Measurements from ENCODE around the gene MPDZ.

The MPDZ gene

GRCh38 chr9:13171261-13171660 is 108.2 kb downstream of the MPDZ start:
- TF ChIP-seq, protein P1, sequence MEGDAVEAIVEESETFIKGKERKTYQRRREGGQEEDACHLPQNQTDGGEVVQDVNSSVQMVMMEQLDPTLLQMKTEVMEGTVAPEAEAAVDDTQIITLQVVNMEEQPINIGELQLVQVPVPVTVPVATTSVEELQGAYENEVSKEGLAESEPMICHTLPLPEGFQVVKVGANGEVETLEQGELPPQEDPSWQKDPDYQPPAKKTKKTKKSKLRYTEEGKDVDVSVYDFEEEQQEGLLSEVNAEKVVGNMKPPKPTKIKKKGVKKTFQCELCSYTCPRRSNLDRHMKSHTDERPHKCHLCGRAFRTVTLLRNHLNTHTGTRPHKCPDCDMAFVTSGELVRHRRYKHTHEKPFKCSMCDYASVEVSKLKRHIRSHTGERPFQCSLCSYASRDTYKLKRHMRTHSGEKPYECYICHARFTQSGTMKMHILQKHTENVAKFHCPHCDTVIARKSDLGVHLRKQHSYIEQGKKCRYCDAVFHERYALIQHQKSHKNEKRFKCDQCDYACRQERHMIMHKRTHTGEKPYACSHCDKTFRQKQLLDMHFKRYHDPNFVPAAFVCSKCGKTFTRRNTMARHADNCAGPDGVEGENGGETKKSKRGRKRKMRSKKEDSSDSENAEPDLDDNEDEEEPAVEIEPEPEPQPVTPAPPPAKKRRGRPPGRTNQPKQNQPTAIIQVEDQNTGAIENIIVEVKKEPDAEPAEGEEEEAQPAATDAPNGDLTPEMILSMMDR (IDR thresholded peaks at IDR 0.05; ENCODE audit: insufficient read depth, missing control alignments) = no peak
- DNase-seq (ENCODE audit: insufficient read length, low spot score) (no peak), FAIRE-seq (no peak)

GRCh38 chr9:13166996-13167395 is 112.5 kb downstream of the MPDZ start:
- DNase-seq (ENCODE audit: insufficient read length, low spot score) (no peak), FAIRE-seq (peak; percentile 74)
- TF ChIP-seq, protein P1 (IDR thresholded peaks at IDR 0.05; ENCODE audit: insufficient read depth, missing control alignments) = no peak

DNA sequence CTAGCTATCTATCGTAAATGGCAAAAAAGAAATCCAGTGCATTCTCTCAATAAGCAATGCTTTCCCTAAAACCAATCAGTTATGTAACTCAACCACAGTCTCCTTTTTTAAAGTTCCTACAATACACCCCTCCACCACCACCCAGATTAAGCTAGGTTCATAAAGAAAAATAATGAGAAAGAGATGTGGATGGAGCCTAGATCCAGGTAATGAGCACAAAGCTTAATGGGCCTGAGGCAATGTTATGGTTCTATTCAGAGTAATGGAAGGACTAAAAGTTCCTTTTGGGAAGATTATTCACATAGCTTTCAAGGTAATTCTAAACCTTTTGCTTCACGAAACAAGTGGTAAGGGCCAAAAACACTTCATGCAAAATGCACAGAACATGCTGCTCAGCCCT is 113.5 kb downstream of the MPDZ start:
- no peak for FAIRE-seq
- no peak for DNase-seq (ENCODE audit: insufficient read length, low spot score)
- TF ChIP-seq, protein P1 (IDR thresholded peaks at IDR 0.05; ENCODE audit: insufficient read depth, missing control alignments) = no peak

- TF ChIP-seq, protein P1 (IDR thresholded peaks at IDR 0.05; ENCODE audit: insufficient read depth, missing control alignments) = no peak
- DNase-seq (ENCODE audit: insufficient read length, low spot score) (no peak), FAIRE-seq (no peak)
Measured at GRCh38 chr9:13165236-13165945, 114.1 kb downstream of the MPDZ start.

DNA sequence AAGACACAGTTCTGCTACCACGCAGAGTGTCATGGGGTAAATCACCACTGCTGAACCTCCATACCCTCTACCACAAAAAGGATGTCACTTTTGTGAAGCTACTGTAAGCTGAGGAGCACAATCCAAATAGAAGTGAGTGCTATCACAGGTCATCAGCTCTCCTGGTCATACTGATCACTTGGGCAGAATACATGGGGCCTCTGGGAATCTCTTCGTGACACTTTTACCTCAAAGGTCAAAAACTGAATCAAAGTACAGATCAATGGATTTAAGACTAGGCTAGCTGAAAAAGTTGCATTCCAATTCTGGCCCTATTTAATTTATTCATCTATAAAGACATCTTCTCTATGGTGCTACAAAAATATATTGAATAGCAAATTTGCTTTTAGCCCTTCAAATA is 115.5 kb downstream of the MPDZ start:
- DNase-seq (ENCODE audit: insufficient read length, low spot score) (no peak), FAIRE-seq (no peak)
- TF ChIP-seq, protein P1 (IDR thresholded peaks at IDR 0.05; ENCODE audit: insufficient read depth, missing control alignments) = no peak

DNA sequence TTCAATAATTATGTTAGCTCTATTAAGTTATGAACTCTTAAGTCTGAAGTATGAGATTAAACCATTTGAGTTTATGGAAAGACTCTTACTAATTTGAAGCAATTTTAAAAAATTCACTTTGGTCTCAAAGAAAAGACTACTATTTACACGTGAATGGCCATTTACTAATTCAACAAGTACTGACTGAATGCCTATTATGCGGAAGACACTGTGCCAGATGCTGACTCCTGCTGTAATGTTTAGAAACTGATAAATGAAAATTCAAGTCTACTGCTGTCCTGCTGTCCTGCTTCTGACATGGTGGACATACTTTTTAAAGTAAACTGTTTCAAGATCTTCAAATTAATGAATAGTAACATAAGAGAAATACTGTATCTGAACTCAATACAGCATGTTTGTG is 116.2 kb downstream of the MPDZ start:
- no peak for FAIRE-seq
- TF ChIP-seq, protein P1 (IDR thresholded peaks at IDR 0.05; ENCODE audit: insufficient read depth, missing control alignments) = no peak
- no peak for DNase-seq (ENCODE audit: insufficient read length, low spot score)

- TF ChIP-seq, protein P1 (IDR thresholded peaks at IDR 0.05; ENCODE audit: insufficient read depth, missing control alignments) = no peak
- FAIRE-seq (no peak), DNase-seq (ENCODE audit: insufficient read length, low spot score) (no peak)
Measured at GRCh38 chr9:13160051-13160450, 119.4 kb downstream of the MPDZ start.
